Loucy (cell line): ENCODE data around the gene KRT4.

Experiments used
- EZH2phosphoT487 ChIP-seq: fragments of 200-600 bp; IDR thresholded peaks from 2 replicates; pipeline ENCODE4 v1.6.1; 2018; ENCODE audit warnings: antibody characterized with exemption, mild to moderate bottlenecking, moderate library complexity, borderline replicate concordance
- TF ChIP-seq, protein P1 (sequence below): fragments of 200-600 bp; sonication (generic); conservative IDR thresholded peaks from 2 replicates; pipeline ENCODE4 v1.5.1; 2014; ENCODE audit warnings: mild to moderate bottlenecking, antibody characterized with exemption, low read length

DNA sequence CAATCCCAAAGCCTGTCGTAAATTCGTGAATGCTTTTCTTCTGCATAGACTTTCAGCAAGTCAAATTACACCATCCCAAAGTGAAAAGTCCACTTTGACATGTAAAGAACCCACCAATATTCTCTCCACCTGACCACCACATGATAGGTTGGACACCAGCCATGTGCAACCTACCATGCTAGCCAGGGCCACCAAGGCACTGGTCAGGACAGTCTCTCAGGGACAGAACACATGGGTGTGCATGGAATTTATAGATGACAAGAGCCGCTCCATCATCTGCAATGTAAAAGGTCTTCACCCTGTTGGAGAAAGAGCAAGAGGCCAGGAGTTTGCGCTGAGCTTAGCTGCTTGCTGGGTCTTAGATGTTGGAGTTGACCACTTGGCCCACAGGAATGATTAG lies 31.4 kb downstream of the KRT4 start:
- TF ChIP-seq, protein P1, sequence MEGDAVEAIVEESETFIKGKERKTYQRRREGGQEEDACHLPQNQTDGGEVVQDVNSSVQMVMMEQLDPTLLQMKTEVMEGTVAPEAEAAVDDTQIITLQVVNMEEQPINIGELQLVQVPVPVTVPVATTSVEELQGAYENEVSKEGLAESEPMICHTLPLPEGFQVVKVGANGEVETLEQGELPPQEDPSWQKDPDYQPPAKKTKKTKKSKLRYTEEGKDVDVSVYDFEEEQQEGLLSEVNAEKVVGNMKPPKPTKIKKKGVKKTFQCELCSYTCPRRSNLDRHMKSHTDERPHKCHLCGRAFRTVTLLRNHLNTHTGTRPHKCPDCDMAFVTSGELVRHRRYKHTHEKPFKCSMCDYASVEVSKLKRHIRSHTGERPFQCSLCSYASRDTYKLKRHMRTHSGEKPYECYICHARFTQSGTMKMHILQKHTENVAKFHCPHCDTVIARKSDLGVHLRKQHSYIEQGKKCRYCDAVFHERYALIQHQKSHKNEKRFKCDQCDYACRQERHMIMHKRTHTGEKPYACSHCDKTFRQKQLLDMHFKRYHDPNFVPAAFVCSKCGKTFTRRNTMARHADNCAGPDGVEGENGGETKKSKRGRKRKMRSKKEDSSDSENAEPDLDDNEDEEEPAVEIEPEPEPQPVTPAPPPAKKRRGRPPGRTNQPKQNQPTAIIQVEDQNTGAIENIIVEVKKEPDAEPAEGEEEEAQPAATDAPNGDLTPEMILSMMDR: no peak
- no peak for TF ChIP-seq EZH2phosphoT487
